Bladder microvascular endothelial cell (primary cell): Measurements from ENCODE around the gene EIF3M. TPM values are rescaled to one million over a fixed set of nuclear protein-coding genes. Genes with fewer than 3 reads are reported as not detected.

Source experiments
- total RNA-seq: library from RNA; depleted of rRNA; stranded (reverse); fragments of >200 nt; gene quantifications from 2 replicates; pipeline ENCODE4 v1.2.3, GENCODE V29; 2014

EIF3M gene
- 159 and 316 TPM in 2 replicates for total RNA-seq

GRCh38 chr11:32583459-32584271, at the start of gene EIF3M:
Gene EIF3M, plus strand, starts transcription at chr11:32583831. Its CDS starts 57 bp downstream, at chr11:32583888.

Other genes starting within 250 kb of the EIF3M start
- not detected in 2 replicates for gene WT1, start 148.3 kb upstream of the EIF3M start, total RNA-seq
- gene CCDC73, start 210.8 kb downstream of the EIF3M start, total RNA-seq, result 0.06 TPM in 1 of 2 replicates, not detected in the other
- gene PRRG4, start 246.1 kb downstream of the EIF3M start, total RNA-seq, result under 0.01 and 1.2 TPM in 2 replicates